HG02610 (cell line): ENCODE results near the gene IQGAP3.

Experiments used
- ATAC-seq: cut with Tn5 transposase; IDR thresholded peaks from one replicate; pipeline ENCODE4 v1.9.1; 2021; ENCODE audit warnings: mild to moderate bottlenecking, moderate library complexity; ENCODE audit not compliant: unreplicated experiment

IQGAP3 gene

DNA sequence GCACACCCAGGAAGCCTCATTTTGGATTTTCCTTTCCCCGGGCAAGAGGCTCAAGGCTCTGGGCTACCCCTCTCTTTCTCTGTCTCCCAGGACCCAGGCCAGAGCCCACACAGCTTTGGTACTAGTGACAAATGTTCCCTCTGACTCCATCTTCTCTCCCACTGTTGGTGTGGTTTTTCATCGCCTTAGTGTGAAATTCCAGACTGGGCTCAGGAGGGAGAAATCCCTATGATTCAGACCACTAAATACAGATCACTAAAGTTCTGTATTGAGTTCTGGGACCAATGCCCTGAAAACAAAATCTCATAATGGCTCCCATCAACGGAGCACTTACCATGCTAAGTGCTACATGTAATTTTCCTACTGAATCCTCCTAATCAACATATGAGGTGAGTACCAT, 26.1 kb downstream of the IQGAP3 start:
- ATAC-seq, result no peak

DNA sequence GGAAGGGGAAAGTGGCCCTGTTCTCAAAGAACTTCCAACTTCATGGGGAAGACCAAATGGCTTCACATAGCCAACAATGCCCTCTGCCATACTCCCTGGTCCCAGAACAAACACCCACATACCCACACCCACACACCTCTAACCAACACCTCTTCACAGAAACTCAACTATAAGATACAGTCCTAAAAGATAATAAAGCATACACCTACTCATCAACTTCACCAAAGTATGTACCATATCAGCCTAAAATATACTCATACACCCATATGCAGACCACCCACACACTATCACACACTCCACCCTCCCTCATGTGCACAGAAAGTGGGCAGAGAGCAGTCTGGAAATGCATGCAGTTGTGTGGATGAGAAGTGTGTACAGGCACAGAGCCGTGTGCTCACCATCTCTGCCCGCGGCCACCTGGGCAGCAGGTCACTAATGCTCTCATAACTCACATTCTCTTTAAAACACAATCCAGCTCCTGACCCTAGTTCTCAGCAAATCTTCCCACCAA, 27.7 kb downstream of the IQGAP3 start:
- ATAC-seq, result no peak

- no peak for ATAC-seq
Observed at GRCh38 chr1:156543066-156543465, 29.3 kb downstream of the IQGAP3 start.

GRCh38 chr1:156540955-156541354, 31.4 kb downstream of the IQGAP3 start:
- no peak for ATAC-seq

DNA sequence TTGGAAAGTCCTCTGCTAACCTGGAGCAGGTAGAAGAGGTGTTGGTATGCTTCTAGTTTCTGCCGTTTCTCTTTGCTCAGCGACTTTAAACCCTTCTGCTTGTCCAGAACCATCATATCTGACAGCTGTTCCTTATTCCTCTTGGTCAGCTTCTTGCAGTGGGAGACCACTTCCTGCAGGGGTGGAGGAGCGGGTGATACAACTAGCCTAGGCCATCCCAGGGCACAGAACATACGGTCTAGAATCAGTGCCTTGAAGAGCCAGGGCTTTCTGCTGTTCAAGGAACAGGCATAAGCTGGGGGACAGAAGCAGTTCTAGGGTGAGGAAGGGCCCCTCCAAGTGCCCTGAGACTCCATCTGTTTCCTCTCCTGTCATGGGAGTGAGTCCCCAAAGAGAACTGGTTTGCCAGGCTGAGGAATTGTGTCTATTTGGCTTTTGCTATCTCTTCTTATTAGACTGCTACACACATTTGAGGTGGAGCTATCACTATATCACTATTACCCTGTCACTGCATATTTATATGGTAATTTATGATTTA, 32.5 kb downstream of the IQGAP3 start:
- no peak for ATAC-seq

DNA sequence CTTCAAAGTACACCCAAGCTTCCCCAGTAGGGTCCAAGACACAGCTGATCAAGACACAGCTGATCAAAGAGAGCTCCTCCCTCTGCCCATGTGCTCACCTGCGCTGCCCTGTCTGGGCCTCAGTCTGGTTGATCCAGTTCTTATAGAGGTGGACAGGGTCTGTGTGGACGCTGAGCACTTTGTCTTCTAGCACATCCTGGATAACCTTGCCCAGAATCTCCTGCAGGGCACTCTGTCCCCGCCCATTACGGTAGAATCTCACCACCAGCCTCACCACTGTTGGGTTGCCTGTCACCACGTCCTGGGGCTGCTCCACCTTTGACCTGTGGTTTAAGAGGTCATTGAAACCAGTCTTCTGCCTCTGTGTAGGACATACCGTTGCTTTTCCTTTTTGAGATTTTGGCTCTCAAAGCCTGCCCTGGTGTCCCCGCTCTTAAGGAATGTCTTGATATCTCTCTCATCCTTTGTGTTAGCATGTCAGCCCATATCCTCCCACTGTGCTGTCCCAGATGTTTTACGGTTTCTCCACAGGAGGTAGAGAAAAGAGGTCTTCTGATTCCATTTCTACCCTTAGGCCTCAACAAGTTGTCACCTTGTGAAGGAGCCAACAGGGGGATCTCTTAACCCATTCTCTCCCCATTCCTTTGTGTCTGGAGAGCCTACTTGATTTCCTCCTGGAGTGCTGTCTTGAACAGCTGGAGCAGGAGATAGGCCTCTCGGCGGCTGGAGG, 33.5 kb downstream of the IQGAP3 start:
- no peak for ATAC-seq

- ATAC-seq, result no peak
Observed at GRCh38 chr1:156537027-156537426, 35.3 kb downstream of the IQGAP3 start.

DNA sequence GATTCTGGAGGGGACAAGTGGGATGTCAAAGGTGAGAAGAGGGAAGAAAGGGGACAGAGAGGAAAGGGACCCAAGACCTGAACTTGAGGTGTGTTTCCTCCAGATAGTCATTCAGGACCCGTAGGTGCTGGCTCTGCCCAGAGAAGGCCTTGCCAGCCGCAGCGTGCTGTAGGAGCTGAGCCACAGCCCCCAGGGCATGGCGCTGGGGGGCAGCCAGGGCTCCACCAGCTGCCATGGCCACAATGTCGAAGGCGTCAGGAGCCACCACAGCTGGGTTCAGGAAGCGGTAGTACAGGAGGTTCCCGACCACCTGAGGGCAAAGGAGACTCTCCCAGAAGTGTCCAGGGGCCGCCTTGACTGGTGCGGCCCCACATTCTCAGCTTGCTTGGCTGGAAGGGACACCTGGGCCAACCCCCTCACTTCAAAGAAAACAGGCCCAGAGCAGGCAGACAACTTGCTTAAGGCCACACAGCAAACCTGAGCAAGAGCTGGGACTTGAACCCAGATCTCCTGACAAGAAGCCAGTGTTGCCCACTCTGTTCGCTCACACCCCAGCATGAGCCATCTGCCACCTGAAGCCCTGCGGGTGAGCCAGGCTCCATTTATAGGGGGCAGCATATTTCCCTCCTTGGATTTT, 37.8 kb downstream of the IQGAP3 start:
- ATAC-seq, result no peak

DNA sequence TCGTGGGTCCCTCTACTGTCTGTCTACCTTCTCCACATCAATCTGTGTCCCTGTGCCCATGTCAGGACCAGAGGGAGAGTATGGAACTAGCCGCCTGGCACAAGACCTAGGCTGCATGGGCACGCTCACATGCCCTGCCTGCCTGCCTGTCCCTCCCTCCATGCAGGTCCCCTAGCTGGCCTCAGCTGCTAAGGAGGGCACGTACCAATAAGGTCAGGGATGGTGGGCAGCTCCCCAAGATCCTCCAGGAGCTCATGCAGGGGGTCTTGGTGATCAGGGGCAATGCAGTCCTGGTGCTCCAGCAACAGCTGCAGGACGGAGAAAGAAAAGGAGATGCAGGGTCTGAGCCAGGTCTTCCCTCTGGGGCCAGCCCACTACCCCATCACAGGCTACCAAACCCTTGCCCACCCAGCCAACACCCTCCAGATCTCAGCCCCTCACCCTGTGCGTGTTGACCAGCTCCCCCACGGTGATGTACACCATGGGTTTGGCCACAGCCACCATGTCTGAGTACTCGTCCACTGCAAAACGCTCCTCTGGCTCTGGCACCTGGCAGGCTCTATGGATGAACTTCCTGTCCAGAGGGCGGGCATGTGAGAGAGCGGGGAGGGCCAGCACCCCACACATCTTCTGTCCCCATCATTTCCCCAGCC, 38.7 kb downstream of the IQGAP3 start:
- ATAC-seq, result no peak

DNA sequence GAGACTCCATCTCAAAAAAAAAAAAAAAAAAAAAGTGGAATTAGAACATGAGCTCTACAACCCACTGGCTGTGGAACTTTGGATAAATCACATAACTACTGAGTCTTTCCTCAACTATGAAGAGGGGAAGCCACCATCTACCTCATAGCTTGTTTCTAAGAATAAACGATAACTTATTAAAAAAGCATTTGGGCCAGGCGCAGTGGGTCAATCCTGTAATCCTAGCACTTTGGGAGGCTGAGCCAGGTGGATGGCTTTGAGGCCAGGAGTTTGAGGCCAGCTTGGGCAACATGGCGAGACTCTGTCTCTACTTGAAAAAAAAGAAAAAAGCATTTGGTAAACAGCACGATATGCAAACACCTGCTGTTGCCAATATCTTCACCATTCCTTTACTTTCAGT, 40.0 kb downstream of the IQGAP3 start:
- ATAC-seq, result no peak

GRCh38 chr1:156530006-156530405, 42.4 kb downstream of the IQGAP3 start:
- no peak for ATAC-seq

GRCh38 chr1:156528875-156529425, 43.4 kb downstream of the IQGAP3 start:
- no peak for ATAC-seq

DNA sequence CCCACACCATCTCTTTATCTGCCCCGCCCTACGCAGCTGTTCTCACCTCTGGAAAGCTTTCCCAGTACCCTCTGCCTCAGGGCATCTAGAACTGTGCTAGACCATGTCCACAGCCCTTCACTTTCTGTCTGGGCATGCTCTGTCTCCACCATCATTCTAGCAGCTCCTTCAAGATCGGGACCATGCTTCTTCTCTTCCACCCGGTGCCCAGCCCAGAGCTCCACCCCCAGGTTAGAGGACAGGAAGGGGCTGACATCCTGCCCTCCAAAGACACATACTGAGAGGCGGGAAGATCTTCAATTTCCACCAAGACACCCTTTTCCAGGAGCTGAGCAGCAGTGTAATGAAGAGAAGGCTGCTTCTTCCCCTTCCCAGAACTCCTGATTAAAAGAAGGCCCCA, 44.1 kb downstream of the IQGAP3 start:
- ATAC-seq, result no peak

DNA sequence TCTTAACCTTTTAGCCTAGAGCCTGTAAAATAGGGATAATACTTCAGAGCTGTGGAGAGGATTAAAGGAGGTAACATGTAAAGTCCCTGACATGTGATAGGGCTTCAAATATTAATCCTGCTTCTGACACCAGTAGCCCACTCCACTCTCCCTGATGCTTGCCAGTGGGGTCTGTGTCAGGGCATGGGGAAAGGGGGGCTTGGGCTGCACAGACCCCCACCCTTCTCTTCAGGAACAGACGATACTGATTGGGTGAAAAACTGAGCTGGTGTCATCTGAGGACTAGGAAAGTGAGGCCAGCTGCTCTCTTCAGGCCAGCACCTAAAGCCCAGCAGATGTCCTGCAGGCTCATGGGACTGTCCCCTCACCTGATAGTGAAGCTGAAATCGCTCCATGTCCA, 44.8 kb downstream of the IQGAP3 start:
- no peak for ATAC-seq

GRCh38 chr1:156525856-156526489, 46.4 kb downstream of the IQGAP3 start:
- ATAC-seq, result no peak

DNA sequence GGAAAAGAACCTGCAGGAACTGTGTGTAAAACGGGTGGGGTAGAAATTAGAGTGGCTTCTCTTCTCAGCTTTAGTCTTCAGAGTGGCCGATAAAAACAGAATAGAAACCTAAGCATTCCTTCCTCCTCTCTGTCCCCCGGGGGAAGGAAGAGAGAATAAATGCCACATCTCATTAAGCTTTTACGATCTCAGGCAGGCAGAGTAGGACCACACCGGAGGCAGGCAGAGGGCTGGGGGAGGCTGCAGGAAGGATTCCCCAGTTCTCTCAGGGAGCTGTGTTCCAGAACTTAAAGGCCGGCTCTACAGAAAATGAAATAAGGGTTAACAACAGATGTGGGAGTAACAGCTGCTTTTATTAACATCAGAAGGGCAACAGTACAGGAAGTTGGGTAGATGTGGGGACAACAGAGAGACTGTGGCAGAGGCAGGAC, 47.3 kb downstream of the IQGAP3 start:
- no peak for ATAC-seq

DNA sequence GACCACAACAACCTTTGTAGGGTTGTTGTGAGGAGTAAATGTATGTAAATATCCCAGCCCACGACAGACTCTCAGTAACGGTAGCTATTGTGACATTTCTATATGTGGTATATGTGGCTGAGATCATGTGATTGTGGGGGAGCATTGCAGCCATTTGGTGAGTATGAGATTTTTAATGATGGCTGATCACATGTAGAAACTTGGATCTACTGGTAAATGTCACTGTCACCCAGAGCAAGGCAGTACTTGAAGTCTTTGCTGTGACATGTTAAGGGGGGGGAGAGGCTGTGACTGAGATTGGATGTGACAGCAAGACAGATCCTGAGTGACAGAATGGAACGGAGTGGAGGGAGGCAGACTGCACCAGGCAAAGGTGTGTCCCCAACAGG, 47.9 kb downstream of the IQGAP3 start:
- ATAC-seq, result peak; percentile 53

- peak; percentile 16 for ATAC-seq
Observed at GRCh38 chr1:156523801-156524480, 48.4 kb downstream of the IQGAP3 start.

GRCh38 chr1:156522443-156522970, 49.9 kb downstream of the IQGAP3 start:
- no peak for ATAC-seq

DNA sequence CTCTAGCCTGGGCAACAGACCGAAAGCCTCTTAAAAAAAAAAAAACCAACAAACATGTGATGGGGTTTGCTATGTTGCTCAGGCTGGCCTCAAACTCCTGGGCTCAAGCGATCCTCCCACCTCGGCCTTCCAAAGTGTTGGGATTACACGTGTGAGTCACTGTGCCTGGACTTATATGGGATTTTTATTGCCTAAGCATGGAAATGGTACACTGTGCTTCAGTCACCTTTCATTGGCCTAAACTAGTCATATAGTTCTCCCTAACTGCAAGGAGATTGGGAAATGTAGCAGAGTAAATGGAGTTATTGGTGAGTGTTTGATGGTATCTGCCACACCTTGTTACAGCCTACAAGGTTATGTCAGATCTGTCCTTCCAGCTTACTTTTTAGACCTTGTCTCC, 54.6 kb downstream of the IQGAP3 start:
- ATAC-seq, result no peak
